ENCODE measurements around the gene AUTS2. TPM values are rescaled to one million over a fixed set of nuclear protein-coding genes. Genes with fewer than 3 reads are reported as not detected.

The AUTS2 gene
- polyA plus RNA-seq, 3 donors = 0.08 to 0.35 TPM; not detected in 1

DNA sequence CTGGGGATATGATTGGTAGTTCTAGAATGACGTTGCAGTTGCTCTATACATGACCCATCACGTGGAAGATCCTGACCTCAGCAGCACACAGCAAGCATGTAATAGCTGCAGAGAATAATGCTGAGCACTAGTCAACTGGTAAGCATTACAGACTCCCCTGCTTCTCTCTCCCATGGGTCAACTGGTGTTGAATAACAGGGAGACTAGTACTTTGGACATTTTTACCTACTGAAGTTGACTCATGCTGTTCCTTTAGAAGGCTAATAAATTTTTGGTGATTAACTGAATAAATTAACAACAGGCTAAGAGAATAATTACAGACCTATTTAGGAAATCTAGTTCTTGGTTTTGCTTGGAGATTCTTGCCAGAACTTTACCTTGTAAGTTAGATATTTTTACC, 234.1 kb downstream of the AUTS2 start:
- peaks cover 0 to under 1% (median 0%) of the 10 kb centered on the region in 3 donors for H3K27me3 Mint-ChIP-seq (ENCODE audit: low read depth in 3 of 3)
- no peak overlapping the region for H3K4me3 Mint-ChIP-seq

DNA sequence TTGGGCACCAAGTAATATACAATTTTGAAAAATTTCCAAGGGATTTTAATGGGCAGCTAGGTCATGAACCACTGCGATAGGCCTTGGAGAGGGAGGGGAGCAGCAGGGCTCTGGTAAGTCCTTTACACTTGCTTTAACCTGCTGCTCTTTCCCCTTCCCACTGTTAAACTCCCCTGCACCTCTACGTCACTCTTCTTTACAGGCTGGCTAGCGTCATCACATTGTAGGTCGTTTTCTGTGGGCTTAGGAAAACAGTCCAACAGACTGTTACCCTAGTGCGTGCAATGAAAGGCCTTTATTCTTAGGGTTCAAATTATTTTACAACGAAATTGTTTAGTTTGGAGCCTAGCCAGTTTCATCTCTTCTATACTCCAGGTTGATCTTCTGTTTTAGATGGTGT, 235.7 kb downstream of the AUTS2 start:
- intact Hi-C loops (cut with micrococcal nuclease) = no loop called here
- no peaks in the 10 kb centered on the region for H3K79me2 ChIP-seq (ENCODE audit: insufficient read depth, low read length)
- TF ChIP-seq CTCF (IDR thresholded peaks at IDR 0.05) = no peak
- peaks cover 0 to 4% (median 0%) of the 10 kb centered on the region in 7 donors for H3K9me3 Mint-ChIP-seq
- peaks cover 0 to 2% (median 0%) of the 10 kb centered on the region in 3 donors for H3K27me3 Mint-ChIP-seq (ENCODE audit: low read depth in 3 of 3)
- H3K4me2 ChIP-seq (replicated peaks; ENCODE audit: extremely low read depth, low read length, poor library complexity, severe bottlenecking) = no peak overlapping the region
- no peak overlapping the region for H3K27ac ChIP-seq (ENCODE audit: low read depth in 1 of 2, low read length in 2 of 2)
- no peak overlapping the region for H3K4me3 ChIP-seq (replicated peaks in 1 of 3; ENCODE audit: low read depth in 2 of 3, low read length in 3 of 3)
- H3K36me3 ChIP-seq (replicated peaks in 1 of 2; ENCODE audit: control insufficient read depth in 1 of 2, insufficient read depth in 2 of 2, low read length in 2 of 2) = no peaks in the 10 kb centered on the region
- no peak overlapping the region for H3K4me3 Mint-ChIP-seq
- no peaks in the 10 kb centered on the region for H3K27me3 ChIP-seq (ENCODE audit: control insufficient read depth in 2 of 2, insufficient read depth in 2 of 2, low read length in 2 of 2)
- H3K4me1 Mint-ChIP-seq = no peaks in the 10 kb centered on the region
- H3K27ac Mint-ChIP-seq = no peak overlapping the region
- no peaks in the 10 kb centered on the region for H3K9me3 ChIP-seq (replicated peaks in 1 of 2; ENCODE audit: control insufficient read depth in 1 of 2, insufficient read depth in 1 of 2, low read length in 2 of 2)
- no peak for DNase-seq
- WGBS (ENCODE audit: insufficient coverage) = 96% methylated on average over 4 of the region's 6 CpGs
- no peaks in the 10 kb centered on the region for H3K36me3 Mint-ChIP-seq
- no peaks in the 10 kb centered on the region for H4K20me1 ChIP-seq (ENCODE audit: insufficient read depth, low read length)
- H3K9ac ChIP-seq (ENCODE audit: insufficient read depth, low read length, poor library complexity, severe bottlenecking) = no peak overlapping the region
- no peaks in the 10 kb centered on the region for H3K4me1 ChIP-seq (ENCODE audit: control insufficient read depth in 1 of 2, insufficient read depth in 2 of 2, low read length in 2 of 2)
- H2AFZ ChIP-seq (ENCODE audit: insufficient read depth, low read depth, low read length, poor library complexity, severe bottlenecking) = no peak overlapping the region

More for the DNA sequence above, 234.1 kb downstream of the AUTS2 start:
- no peak for DNase-seq
- Mint-ChIP-seq H3K27ac (no peak overlapping the region), H3K36me3 (no peaks in the 10 kb centered on the region), H3K4me1 (peaks cover 9% of the 10 kb centered on the region), H3K9me3 (peaks cover 0 to 4% (median 0%) of the 10 kb centered on the region in 7 donors)
- Histone ChIP-seq H3K4me2 (replicated peaks; ENCODE audit: extremely low read depth, low read length, poor library complexity, severe bottlenecking) (no peak overlapping the region), H3K79me2 (ENCODE audit: insufficient read depth, low read length) (no peaks in the 10 kb centered on the region), H3K4me3 (replicated peaks in 1 of 3; ENCODE audit: low read depth in 2 of 3, low read length in 3 of 3) (no peak overlapping the region), H3K9ac (ENCODE audit: insufficient read depth, low read length, poor library complexity, severe bottlenecking) (no peak overlapping the region), H3K27me3 (ENCODE audit: control insufficient read depth in 2 of 2, insufficient read depth in 2 of 2, low read length in 2 of 2) (no peaks in the 10 kb centered on the region), H3K27ac (ENCODE audit: low read depth in 1 of 2, low read length in 2 of 2) (no peak overlapping the region), H4K20me1 (ENCODE audit: insufficient read depth, low read length) (no peaks in the 10 kb centered on the region), H2AFZ (ENCODE audit: insufficient read depth, low read depth, low read length, poor library complexity, severe bottlenecking) (no peak overlapping the region), H3K9me3 (replicated peaks in 1 of 2; ENCODE audit: control insufficient read depth in 1 of 2, insufficient read depth in 1 of 2, low read length in 2 of 2) (no peaks in the 10 kb centered on the region), H3K4me1 (ENCODE audit: control insufficient read depth in 1 of 2, insufficient read depth in 2 of 2, low read length in 2 of 2) (peaks cover 6 to 9% of the 10 kb centered on the region in 2 donors), H3K36me3 (replicated peaks in 1 of 2; ENCODE audit: control insufficient read depth in 1 of 2, insufficient read depth in 2 of 2, low read length in 2 of 2) (no peaks in the 10 kb centered on the region)
- no peak for TF ChIP-seq CTCF (IDR thresholded peaks at IDR 0.05)
- WGBS (ENCODE audit: insufficient coverage) = 100% methylated on average over 2 of the region's 2 CpGs
- intact Hi-C loops (cut with micrococcal nuclease) = no loop called here

All from CD14-positive monocyte (primary cell).